ENCODE results near the gene RPN2. TPM values are rescaled to one million over a fixed set of nuclear protein-coding genes. Genes with fewer than 3 reads are reported as not detected.
"Not testable (repeated sequence)": the region's sequence is repeated elsewhere in the genome, so short reads cannot be mapped to it uniquely, and the experiment has no call there.

Gene RPN2
- total and polyA plus RNA-seq, 4 donors = 153 to 241 (median 177) TPM

DNA sequence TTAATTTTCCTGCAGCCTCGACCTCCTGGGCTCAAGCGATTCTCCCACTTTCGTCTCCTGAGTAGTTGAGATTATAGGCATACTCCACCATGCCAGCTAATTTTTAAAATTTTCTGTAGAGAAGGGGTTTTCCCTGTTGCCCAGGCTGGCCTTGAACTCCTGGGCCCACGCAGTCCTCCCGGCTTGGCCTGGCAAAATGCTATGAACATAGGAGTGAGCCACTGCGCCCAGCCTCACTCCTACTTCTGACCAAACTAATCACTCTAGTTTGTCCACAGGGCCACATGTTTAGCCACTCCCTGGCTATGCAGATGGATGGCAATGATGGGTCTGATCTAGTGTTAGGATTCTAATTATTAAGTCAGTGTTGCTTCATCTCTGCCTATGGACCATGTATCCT is 31.9 kb upstream of the RPN2 start:
- H3K27ac ChIP-seq (ENCODE audit: low read depth in 1 of 2, low read length in 2 of 2) = no peak overlapping the region
- TF ChIP-seq SP1 (IDR thresholded peaks at IDR 0.05) (no peak), RXRA (IDR thresholded peaks at IDR 0.05) (no peak), JUND (IDR thresholded peaks at IDR 0.05) (no peak), HNF4A (conservative IDR thresholded peaks at IDR 0.05) (no peak), GABPA (IDR thresholded peaks at IDR 0.05 in 1 of 2, conservative IDR thresholded peaks at IDR 0.05 in 1 of 2) (no peak), NR2F2 (IDR thresholded peaks at IDR 0.05) (no peak), HNF4G (IDR thresholded peaks at IDR 0.05) (no peak), TAF1 (conservative IDR thresholded peaks at IDR 0.05) (no peak), YY1 (IDR thresholded peaks at IDR 0.05) (no peak), FOXA1 (IDR thresholded peaks at IDR 0.05) (no peak), FOXA2 (IDR thresholded peaks at IDR 0.05) (no peak), RAD21 (IDR thresholded peaks at IDR 0.05) (no peak), EGR1 (IDR thresholded peaks at IDR 0.05; ENCODE audit: low read depth in 2 of 2) (no peak)
- TF ChIP-seq, protein P1, sequence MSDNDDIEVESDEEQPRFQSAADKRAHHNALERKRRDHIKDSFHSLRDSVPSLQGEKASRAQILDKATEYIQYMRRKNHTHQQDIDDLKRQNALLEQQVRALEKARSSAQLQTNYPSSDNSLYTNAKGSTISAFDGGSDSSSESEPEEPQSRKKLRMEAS (IDR thresholded peaks at IDR 0.05) = no peak
- TF ChIP-seq, protein P2, sequence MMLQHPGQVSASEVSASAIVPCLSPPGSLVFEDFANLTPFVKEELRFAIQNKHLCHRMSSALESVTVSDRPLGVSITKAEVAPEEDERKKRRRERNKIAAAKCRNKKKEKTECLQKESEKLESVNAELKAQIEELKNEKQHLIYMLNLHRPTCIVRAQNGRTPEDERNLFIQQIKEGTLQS (IDR thresholded peaks at IDR 0.05) = no peak
- TF ChIP-seq, protein P3, sequence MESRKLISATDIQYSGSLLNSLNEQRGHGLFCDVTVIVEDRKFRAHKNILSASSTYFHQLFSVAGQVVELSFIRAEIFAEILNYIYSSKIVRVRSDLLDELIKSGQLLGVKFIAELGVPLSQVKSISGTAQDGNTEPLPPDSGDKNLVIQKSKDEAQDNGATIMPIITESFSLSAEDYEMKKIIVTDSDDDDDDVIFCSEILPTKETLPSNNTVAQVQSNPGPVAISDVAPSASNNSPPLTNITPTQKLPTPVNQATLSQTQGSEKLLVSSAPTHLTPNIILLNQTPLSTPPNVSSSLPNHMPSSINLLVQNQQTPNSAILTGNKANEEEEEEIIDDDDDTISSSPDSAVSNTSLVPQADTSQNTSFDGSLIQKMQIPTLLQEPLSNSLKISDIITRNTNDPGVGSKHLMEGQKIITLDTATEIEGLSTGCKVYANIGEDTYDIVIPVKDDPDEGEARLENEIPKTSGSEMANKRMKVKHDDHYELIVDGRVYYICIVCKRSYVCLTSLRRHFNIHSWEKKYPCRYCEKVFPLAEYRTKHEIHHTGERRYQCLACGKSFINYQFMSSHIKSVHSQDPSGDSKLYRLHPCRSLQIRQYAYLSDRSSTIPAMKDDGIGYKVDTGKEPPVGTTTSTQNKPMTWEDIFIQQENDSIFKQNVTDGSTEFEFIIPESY (IDR thresholded peaks at IDR 0.05) = no peak
- TF ChIP-seq, protein P4, sequence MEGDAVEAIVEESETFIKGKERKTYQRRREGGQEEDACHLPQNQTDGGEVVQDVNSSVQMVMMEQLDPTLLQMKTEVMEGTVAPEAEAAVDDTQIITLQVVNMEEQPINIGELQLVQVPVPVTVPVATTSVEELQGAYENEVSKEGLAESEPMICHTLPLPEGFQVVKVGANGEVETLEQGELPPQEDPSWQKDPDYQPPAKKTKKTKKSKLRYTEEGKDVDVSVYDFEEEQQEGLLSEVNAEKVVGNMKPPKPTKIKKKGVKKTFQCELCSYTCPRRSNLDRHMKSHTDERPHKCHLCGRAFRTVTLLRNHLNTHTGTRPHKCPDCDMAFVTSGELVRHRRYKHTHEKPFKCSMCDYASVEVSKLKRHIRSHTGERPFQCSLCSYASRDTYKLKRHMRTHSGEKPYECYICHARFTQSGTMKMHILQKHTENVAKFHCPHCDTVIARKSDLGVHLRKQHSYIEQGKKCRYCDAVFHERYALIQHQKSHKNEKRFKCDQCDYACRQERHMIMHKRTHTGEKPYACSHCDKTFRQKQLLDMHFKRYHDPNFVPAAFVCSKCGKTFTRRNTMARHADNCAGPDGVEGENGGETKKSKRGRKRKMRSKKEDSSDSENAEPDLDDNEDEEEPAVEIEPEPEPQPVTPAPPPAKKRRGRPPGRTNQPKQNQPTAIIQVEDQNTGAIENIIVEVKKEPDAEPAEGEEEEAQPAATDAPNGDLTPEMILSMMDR (IDR thresholded peaks at IDR 0.05; ENCODE audit: low read depth, low read length, missing input control) = no peak
- TF ChIP-seq, protein P5, sequence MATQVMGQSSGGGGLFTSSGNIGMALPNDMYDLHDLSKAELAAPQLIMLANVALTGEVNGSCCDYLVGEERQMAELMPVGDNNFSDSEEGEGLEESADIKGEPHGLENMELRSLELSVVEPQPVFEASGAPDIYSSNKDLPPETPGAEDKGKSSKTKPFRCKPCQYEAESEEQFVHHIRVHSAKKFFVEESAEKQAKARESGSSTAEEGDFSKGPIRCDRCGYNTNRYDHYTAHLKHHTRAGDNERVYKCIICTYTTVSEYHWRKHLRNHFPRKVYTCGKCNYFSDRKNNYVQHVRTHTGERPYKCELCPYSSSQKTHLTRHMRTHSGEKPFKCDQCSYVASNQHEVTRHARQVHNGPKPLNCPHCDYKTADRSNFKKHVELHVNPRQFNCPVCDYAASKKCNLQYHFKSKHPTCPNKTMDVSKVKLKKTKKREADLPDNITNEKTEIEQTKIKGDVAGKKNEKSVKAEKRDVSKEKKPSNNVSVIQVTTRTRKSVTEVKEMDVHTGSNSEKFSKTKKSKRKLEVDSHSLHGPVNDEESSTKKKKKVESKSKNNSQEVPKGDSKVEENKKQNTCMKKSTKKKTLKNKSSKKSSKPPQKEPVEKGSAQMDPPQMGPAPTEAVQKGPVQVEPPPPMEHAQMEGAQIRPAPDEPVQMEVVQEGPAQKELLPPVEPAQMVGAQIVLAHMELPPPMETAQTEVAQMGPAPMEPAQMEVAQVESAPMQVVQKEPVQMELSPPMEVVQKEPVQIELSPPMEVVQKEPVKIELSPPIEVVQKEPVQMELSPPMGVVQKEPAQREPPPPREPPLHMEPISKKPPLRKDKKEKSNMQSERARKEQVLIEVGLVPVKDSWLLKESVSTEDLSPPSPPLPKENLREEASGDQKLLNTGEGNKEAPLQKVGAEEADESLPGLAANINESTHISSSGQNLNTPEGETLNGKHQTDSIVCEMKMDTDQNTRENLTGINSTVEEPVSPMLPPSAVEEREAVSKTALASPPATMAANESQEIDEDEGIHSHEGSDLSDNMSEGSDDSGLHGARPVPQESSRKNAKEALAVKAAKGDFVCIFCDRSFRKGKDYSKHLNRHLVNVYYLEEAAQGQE (IDR thresholded peaks at IDR 0.05) = no peak
- WGBS = 92% methylated on average over 6 of the region's 6 CpGs
- H3K36me3 ChIP-seq (ENCODE audit: control insufficient read depth in 4 of 4, insufficient read depth in 3 of 4, low read depth in 1 of 4, low read length in 3 of 4) = peaks cover 0 to 7% (median 2%) of the 10 kb centered on the region in 4 donors
- H3K4me1 ChIP-seq (ENCODE audit: control insufficient read depth in 4 of 4, insufficient read depth in 4 of 4, low read length in 3 of 4) = no peaks in the 10 kb centered on the region
- DNase-seq (ENCODE audit: low spot score) = no peak
- no peaks in the 10 kb centered on the region for H3K27me3 ChIP-seq (ENCODE audit: control insufficient read depth in 4 of 4, insufficient read depth in 4 of 4, low read length in 3 of 4)
- H3K9ac ChIP-seq (ENCODE audit: low read depth in 1 of 2, low read length in 2 of 2) = no peak overlapping the region
- H3K4me3 ChIP-seq (ENCODE audit: low read depth in 1 of 3, low read length in 3 of 3) = no peak overlapping the region
- no peaks in the 10 kb centered on the region for H3K9me3 ChIP-seq (ENCODE audit: control insufficient read depth in 4 of 4, low read length in 3 of 4)

DNA sequence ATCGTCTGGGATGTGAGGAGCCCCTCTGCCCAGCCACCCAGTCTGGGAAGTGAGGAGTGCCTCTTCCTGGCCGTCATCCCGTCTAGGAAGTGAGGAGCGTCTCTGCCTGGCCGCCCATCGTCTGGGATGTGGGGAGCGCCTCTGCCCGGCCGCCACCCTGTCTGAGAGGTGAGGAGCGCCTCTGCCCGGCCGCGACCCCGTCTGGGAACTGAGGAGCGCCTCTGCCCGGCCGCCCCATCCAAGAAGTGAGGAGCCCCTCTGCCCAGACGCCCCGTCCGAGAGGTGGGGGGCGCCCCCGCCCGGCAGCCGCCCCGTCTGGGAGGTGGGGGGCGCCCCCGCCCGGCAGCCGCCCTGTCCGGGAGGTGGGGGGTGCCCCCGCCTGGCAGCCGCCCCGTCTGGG is 28.3 kb upstream of the RPN2 start:
- not testable (repeated sequence) for H3K4me1 ChIP-seq (ENCODE audit: control insufficient read depth in 4 of 4, insufficient read depth in 4 of 4, low read length in 3 of 4); H3K36me3 ChIP-seq (ENCODE audit: control insufficient read depth in 4 of 4, insufficient read depth in 3 of 4, low read depth in 1 of 4, low read length in 3 of 4); DNase-seq (ENCODE audit: low spot score); H3K4me3 ChIP-seq (ENCODE audit: low read depth in 1 of 3, low read length in 3 of 3); H3K9ac ChIP-seq (ENCODE audit: low read depth in 1 of 2, low read length in 2 of 2); H3K27me3 ChIP-seq (ENCODE audit: control insufficient read depth in 4 of 4, insufficient read depth in 4 of 4, low read length in 3 of 4); H3K9me3 ChIP-seq (ENCODE audit: control insufficient read depth in 4 of 4, low read length in 3 of 4); H3K27ac ChIP-seq (ENCODE audit: low read depth in 1 of 2, low read length in 2 of 2)
- WGBS = 99% methylated on average over 33 of the region's 33 CpGs

Measured in liver (tissue), 9 donors.